HCT116 (cell line): Measurements from ENCODE around the gene TMA7. TPM values are rescaled to one million over a fixed set of nuclear protein-coding genes. Genes with fewer than 3 reads are reported as not detected.

Experiments
- ATAC-seq: fragments of 200-7000 bp; cut with Tn5 transposase; 2 replicates; pipeline ENCODE4 v1.9.1; 2020; ENCODE audit warnings: mild to moderate bottlenecking, moderate library complexity
- BruUV-seq: library from RNA; stranded (reverse); fragments of 400-500 nt; replicated peaks from 2 replicates; lab custom pipeline; 2021; lab: Mats Ljungman, UMichigan
- CTCF ChIA-PET: fragments of 300-600 bp; sonication (Branson Sonifier 250); formaldehyde crosslinking; loops from one replicate; lab custom pipeline; 2021; ENCODE audit warnings: antibody characterized with exemption; lab: Charles Lee
- POLR2A ChIA-PET: fragments of 300-600, 350-600 bp; sonication (Branson Sonifier 250); formaldehyde crosslinking; loops from one replicate; lab custom pipeline; 2021; ENCODE audit warnings: antibody characterized with exemption; lab: Charles Lee
- RAD21 ChIA-PET, 2 experiments: fragments of 300-600 bp; sonication (Branson Sonifier 250); formaldehyde crosslinking; loops; one replicate each; lab custom pipeline; 2023; ENCODE audit warnings: low total read pairs in 2 of 2; ENCODE audit not compliant: uncharacterized antibody in 2 of 2, unreplicated experiment in 2 of 2, low non-redundant PET in 1 of 2; lab: Charles Lee
- DNase-seq: peaks from one replicate; pipeline ENCODE4 v3.0.0-alpha.2; 2010; ENCODE audit warnings: low read depth, low spot score
- H2AFZ ChIP-seq: fragments of 200-600 bp; shearing (Covaris generic), sonication (generic); 2 replicates; pipeline ENCODE4 v1.6.1; 2017; ENCODE audit warnings: low read depth, mixed run types, mixed read lengths, antibody characterized with exemption, low read length; ENCODE audit not compliant: poor library complexity, severe bottlenecking
- H3K27ac ChIP-seq: 2 replicates; pipeline ENCODE4 v1.5.1; 2012; ENCODE audit warnings: low read depth, low read length
- H3K27me3 ChIP-seq: fragments of 200-600 bp; sonication (generic); 2 replicates; pipeline ENCODE4 v1.6.1; 2016; ENCODE audit warnings: mixed run types, low read length, mixed read lengths; ENCODE audit not compliant: insufficient read depth
- H3K36me3 ChIP-seq, 2 experiments: fragments of 200-500 bp in 1 of 2; fragments of 200-600 bp in 1 of 2; sonication (Bioruptor generic) in 1 of 2; sonication (generic) in 1 of 2; 2 replicates each; pipeline versions ENCODE4 v1.5.1 to v1.6.1; 2014 to 2016; ENCODE audit warnings: low read length in 2 of 2, inconsistent platforms in 1 of 2, mixed read lengths in 1 of 2, mixed run types in 1 of 2; ENCODE audit not compliant: insufficient read depth in 2 of 2, control insufficient read depth in 1 of 2
- H3K4me1 ChIP-seq, 2 experiments: fragments of 200-600 bp in 1 of 2; sonication (generic) in 1 of 2; 2 replicates each; pipeline versions ENCODE4 v1.5.1 to v1.6.1; 2012 to 2017; ENCODE audit warnings: low read length in 2 of 2, inconsistent platforms in 1 of 2, mild to moderate bottlenecking in 1 of 2, mixed read lengths in 1 of 2, mixed run types in 1 of 2, moderate library complexity in 1 of 2; ENCODE audit not compliant: insufficient read depth in 2 of 2, control insufficient read depth in 1 of 2
- H3K4me2 ChIP-seq: fragments of 200-600 bp; sonication (generic); 2 replicates; pipeline ENCODE4 v1.6.1; 2017; ENCODE audit warnings: mixed run types, low read length, mixed read lengths
- H3K4me3 ChIP-seq, 2 experiments: fragments of 200-600 bp in 1 of 2; sonication (generic) in 1 of 2; replicated peaks in 1 of 2; 2 replicates each; pipeline ENCODE4 v1.5.1; 2011 to 2016; ENCODE audit warnings: low read length in 2 of 2, control low read depth in 1 of 2, low read depth in 1 of 2, mild to moderate bottlenecking in 1 of 2, mixed read lengths in 1 of 2, mixed run types in 1 of 2
- H3K79me2 ChIP-seq: fragments of 200-600 bp; sonication (generic); 2 replicates; pipeline ENCODE4 v1.6.1; 2017; ENCODE audit warnings: mild to moderate bottlenecking, mixed run types, low read length, moderate library complexity, mixed read lengths; ENCODE audit not compliant: insufficient read depth
- H3K9ac ChIP-seq: fragments of 200-600 bp; sonication (generic); 2 replicates; pipeline ENCODE4 v1.6.1; 2016; ENCODE audit warnings: low read length, mixed read lengths
- H3K9me2 ChIP-seq: fragments of 200-600 bp; sonication (generic), shearing (Covaris generic); 2 replicates; pipeline ENCODE4 v1.6.1; 2017; ENCODE audit warnings: mixed run types, mild to moderate bottlenecking, moderate library complexity; ENCODE audit not compliant: insufficient read depth
- H3K9me3 ChIP-seq, 2 experiments: fragments of 200-500 bp in 1 of 2; fragments of 200-600 bp in 1 of 2; sonication (Bioruptor generic) in 1 of 2; sonication (generic) in 1 of 2; 2 replicates each; pipeline ENCODE4 v1.6.1; 2014 to 2017; ENCODE audit warnings: low read length in 2 of 2, mixed read lengths in 2 of 2, inconsistent platforms in 1 of 2, low read depth in 1 of 2, mild to moderate bottlenecking in 1 of 2, mixed run types in 1 of 2, moderate library complexity in 1 of 2; ENCODE audit not compliant: control insufficient read depth in 1 of 2, insufficient read depth in 1 of 2
- H4K20me1 ChIP-seq: fragments of 200-600 bp; sonication (generic), shearing (Covaris generic); 2 replicates; pipeline ENCODE4 v1.6.1; 2017; ENCODE audit warnings: mixed run types, mild to moderate bottlenecking, moderate library complexity; ENCODE audit not compliant: insufficient read depth
- ELF1 ChIP-seq: IDR thresholded peaks from 2 replicates; pipeline ENCODE4 v1.6.1; 2012; ENCODE audit warnings: low read depth, borderline replicate concordance
- EZH2phosphoT487 ChIP-seq: fragments of 200-600 bp; IDR thresholded peaks from 2 replicates; pipeline ENCODE4 v1.6.1; 2018; ENCODE audit warnings: antibody characterized with exemption, borderline replicate concordance
- RAD21 ChIP-seq: IDR thresholded peaks from 2 replicates; pipeline ENCODE4 v1.6.1; 2012; ENCODE audit warnings: low read depth, mild to moderate bottlenecking
- SP1 ChIP-seq: IDR thresholded peaks from 2 replicates; pipeline ENCODE4 v1.6.1; 2012; ENCODE audit warnings: low read depth
- ZNF274 ChIP-seq: fragments of 200-500 bp; sonication (Bioruptor generic); IDR thresholded peaks from 2 replicates; pipeline ENCODE4 v1.6.1; 2014; ENCODE audit warnings: mild to moderate bottlenecking, low read depth, low read length, inconsistent platforms
- intact Hi-C: fragments of 100-400 bp; cut with micrococcal nuclease; formaldehyde crosslinking; loops from 2 replicates; pipeline ENCODE4 v1.10.0; 2022
- total RNA-seq: library from RNA; stranded (reverse); gene quantifications from one replicate; pipeline ENCODE4 v1.2.1, GENCODE V29; 2021; ENCODE audit not compliant: unreplicated experiment
- TF ChIP-seq, protein P1 (sequence below), 3 experiments: fragments of 200-600 bp in 1 of 3; sonication (generic) in 1 of 3; IDR thresholded peaks in 2 of 3; conservative IDR thresholded peaks in 1 of 3; 2 replicates each; pipeline ENCODE4 v1.5.1; 2012 to 2017; ENCODE audit warnings: low read depth in 2 of 3, low read length in 2 of 3, antibody characterized with exemption in 1 of 3, borderline replicate concordance in 1 of 3, control low read depth in 1 of 3, mild to moderate bottlenecking in 1 of 3, mixed read lengths in 1 of 3, mixed run types in 1 of 3, moderate library complexity in 1 of 3; ENCODE audit not compliant: insufficient read depth in 1 of 3
- TF ChIP-seq, protein P2 (sequence below): IDR thresholded peaks from 2 replicates; pipeline ENCODE4 v1.6.1; 2012; ENCODE audit warnings: low read depth

Gene TMA7
- total RNA-seq, 1 experiment from 2014 or later, result 334 TPM

DNA sequence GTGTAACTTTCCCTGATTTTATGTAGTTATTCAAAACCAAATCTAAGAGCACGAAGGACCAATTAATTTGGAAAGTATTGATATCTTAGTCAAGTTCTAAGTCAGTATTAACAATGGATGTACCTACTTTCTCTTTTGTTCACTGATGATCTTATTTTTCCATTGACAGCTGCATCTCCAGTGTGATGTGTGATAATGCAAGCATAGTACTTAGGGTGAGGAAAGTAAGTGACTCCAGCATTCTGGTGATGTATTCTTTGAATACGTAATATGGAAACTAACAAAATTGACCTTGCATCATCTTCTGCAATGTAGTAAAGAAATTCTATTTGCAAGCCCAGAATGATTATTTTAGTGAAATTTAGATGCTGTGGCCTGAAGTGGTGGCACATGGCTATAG, 45.7 kb upstream of the TMA7 start:
- Histone ChIP-seq H3K79me2 (no peaks in the 10 kb centered on the region), H3K27ac (no peak overlapping the region), H3K9me3 (no peaks in the 10 kb centered on the region), H3K36me3 (no peaks in the 10 kb centered on the region), H3K27me3 (no peaks in the 10 kb centered on the region), H3K4me1 (no peaks in the 10 kb centered on the region), H3K4me2 (no peak overlapping the region)
- RAD21 ChIA-PET, result no interaction called here
- no TSS peak for BruUV-seq
- DNase-seq, result no peak
- intact Hi-C loops, result no loop called here
- no peak for TF ChIP-seq EZH2phosphoT487
- TF ChIP-seq ZNF274, result no peak
- TF ChIP-seq, protein P1, sequence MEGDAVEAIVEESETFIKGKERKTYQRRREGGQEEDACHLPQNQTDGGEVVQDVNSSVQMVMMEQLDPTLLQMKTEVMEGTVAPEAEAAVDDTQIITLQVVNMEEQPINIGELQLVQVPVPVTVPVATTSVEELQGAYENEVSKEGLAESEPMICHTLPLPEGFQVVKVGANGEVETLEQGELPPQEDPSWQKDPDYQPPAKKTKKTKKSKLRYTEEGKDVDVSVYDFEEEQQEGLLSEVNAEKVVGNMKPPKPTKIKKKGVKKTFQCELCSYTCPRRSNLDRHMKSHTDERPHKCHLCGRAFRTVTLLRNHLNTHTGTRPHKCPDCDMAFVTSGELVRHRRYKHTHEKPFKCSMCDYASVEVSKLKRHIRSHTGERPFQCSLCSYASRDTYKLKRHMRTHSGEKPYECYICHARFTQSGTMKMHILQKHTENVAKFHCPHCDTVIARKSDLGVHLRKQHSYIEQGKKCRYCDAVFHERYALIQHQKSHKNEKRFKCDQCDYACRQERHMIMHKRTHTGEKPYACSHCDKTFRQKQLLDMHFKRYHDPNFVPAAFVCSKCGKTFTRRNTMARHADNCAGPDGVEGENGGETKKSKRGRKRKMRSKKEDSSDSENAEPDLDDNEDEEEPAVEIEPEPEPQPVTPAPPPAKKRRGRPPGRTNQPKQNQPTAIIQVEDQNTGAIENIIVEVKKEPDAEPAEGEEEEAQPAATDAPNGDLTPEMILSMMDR (IDR thresholded peaks at IDR 0.05 in 2 of 3, conservative IDR thresholded peaks at IDR 0.05 in 1 of 3; ENCODE audit: borderline replicate concordance in 1 of 3, insufficient read depth in 1 of 3, low read depth in 2 of 3, low read length in 2 of 3), result no peak
- no peak for TF ChIP-seq ELF1
- TF ChIP-seq, all 23 proteins: peak for 0
- no peak overlapping the region for H3K9ac ChIP-seq
- ChIA-PET CTCF (no interaction called here), POLR2A (no interaction called here)
- no peaks in the 10 kb centered on the region for H3K9me2 ChIP-seq
- no peak overlapping the region for H3K4me3 ChIP-seq
- no peak for ATAC-seq
- H4K20me1 ChIP-seq, result no peaks in the 10 kb centered on the region
- H2AFZ ChIP-seq, result no peak overlapping the region

DNA sequence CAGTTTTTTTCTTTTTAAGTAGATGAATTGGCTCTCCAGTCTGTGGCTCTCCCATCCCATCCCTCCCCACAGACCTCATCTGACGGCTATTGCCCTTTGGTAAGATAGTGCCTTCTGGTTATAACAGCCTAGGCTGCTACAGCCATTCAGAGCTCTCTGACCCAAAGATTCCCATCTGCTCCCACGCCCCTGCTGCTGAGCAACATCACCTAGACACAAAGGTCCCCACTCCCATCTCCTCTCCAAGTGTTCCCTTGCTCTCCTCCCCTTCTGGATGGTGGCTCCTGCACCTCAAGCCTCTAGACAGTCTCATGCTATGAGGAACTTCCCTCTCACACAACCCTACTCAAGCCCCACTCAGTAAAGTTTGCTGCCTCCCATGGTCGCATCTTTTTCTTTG, 44.3 kb upstream of the TMA7 start:
- no peak overlapping the region for H3K4me3 ChIP-seq
- POLR2A ChIA-PET, result no interaction called here
- intact Hi-C loops, result no loop called here

More for the DNA sequence above, 44.3 kb upstream of the TMA7 start:
- Histone ChIP-seq H3K9me3 (no peaks in the 10 kb centered on the region), H3K4me2 (no peak overlapping the region), H3K36me3 (no peaks in the 10 kb centered on the region), H2AFZ (no peak overlapping the region), H3K27me3 (no peaks in the 10 kb centered on the region), H4K20me1 (no peaks in the 10 kb centered on the region), H3K79me2 (no peaks in the 10 kb centered on the region), H3K9me2 (no peaks in the 10 kb centered on the region), H3K27ac (no peak overlapping the region), H3K4me1 (peaks cover 0 to 4% of the 10 kb centered on the region in 2 experiments; a peak in 1 of 4 replicates), H3K9ac (no peak overlapping the region)
- ChIA-PET RAD21 (interaction anchor here in 1 of 2 experiments (0.6 kb wide), 1 partner anchor 628 kb away, joined by 7 read pairs; no protein-coding TSS in a partner anchor), CTCF (no interaction called here)
- DNase-seq (no peak), ATAC-seq (no peak)
- TF ChIP-seq RAD21 (no peak), SP1 (no peak)
- TF ChIP-seq, protein P2, sequence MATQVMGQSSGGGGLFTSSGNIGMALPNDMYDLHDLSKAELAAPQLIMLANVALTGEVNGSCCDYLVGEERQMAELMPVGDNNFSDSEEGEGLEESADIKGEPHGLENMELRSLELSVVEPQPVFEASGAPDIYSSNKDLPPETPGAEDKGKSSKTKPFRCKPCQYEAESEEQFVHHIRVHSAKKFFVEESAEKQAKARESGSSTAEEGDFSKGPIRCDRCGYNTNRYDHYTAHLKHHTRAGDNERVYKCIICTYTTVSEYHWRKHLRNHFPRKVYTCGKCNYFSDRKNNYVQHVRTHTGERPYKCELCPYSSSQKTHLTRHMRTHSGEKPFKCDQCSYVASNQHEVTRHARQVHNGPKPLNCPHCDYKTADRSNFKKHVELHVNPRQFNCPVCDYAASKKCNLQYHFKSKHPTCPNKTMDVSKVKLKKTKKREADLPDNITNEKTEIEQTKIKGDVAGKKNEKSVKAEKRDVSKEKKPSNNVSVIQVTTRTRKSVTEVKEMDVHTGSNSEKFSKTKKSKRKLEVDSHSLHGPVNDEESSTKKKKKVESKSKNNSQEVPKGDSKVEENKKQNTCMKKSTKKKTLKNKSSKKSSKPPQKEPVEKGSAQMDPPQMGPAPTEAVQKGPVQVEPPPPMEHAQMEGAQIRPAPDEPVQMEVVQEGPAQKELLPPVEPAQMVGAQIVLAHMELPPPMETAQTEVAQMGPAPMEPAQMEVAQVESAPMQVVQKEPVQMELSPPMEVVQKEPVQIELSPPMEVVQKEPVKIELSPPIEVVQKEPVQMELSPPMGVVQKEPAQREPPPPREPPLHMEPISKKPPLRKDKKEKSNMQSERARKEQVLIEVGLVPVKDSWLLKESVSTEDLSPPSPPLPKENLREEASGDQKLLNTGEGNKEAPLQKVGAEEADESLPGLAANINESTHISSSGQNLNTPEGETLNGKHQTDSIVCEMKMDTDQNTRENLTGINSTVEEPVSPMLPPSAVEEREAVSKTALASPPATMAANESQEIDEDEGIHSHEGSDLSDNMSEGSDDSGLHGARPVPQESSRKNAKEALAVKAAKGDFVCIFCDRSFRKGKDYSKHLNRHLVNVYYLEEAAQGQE, result no peak
- BruUV-seq, result no TSS peak
